Neuronal stem cell (in vitro differentiated cells): ENCODE results near the gene TRDN.

ENCODE experiments used
- DNase-seq: peaks from one replicate; pipeline ENCODE4 v3.0.0-alpha.2; 2013; ENCODE audit warnings: low spot score
- H2AFZ ChIP-seq: one replicate; pipeline ENCODE4 v1.6.1; 2013; ENCODE audit warnings: mild to moderate bottlenecking, low read length, inconsistent platforms
- H2AK5ac ChIP-seq: 2 replicates; pipeline ENCODE4 v1.6.1; 2013; ENCODE audit warnings: low read depth, mild to moderate bottlenecking, inconsistent platforms, low read length, moderate library complexity, mixed read lengths
- H2BK120ac ChIP-seq: 2 replicates; pipeline ENCODE4 v1.6.1; 2013; ENCODE audit warnings: low read depth, mild to moderate bottlenecking, inconsistent platforms, low read length, moderate library complexity, mixed read lengths
- H2BK12ac ChIP-seq: one replicate; pipeline ENCODE4 v1.6.1; 2013; ENCODE audit warnings: low read length, inconsistent platforms
- H2BK15ac ChIP-seq: 2 replicates; pipeline ENCODE4 v1.6.1; 2013; ENCODE audit warnings: mild to moderate bottlenecking, low read length, inconsistent platforms, mixed read lengths
- H2BK5ac ChIP-seq: one replicate; pipeline ENCODE4 v1.6.1; 2013; ENCODE audit warnings: inconsistent platforms, mild to moderate bottlenecking, low read length, moderate library complexity
- H3K14ac ChIP-seq: one replicate; pipeline ENCODE4 v1.6.1; 2013; ENCODE audit warnings: low read length, inconsistent platforms
- H3K18ac ChIP-seq: 2 replicates; pipeline ENCODE4 v1.6.1; 2013; ENCODE audit warnings: low read length, inconsistent platforms
- H3K23ac ChIP-seq: 2 replicates; pipeline ENCODE4 v1.6.1; 2013; ENCODE audit warnings: low read depth, mild to moderate bottlenecking, mixed read lengths, low read length, inconsistent platforms; ENCODE audit not compliant: poor library complexity
- H3K27ac ChIP-seq: replicated peaks from 3 replicates; pipeline ENCODE4 v1.5.1; 2013; ENCODE audit warnings: low read length, inconsistent platforms
- H3K27me3 ChIP-seq, 3 experiments: 2 replicates each; pipeline ENCODE4 v1.6.1; 2013; ENCODE audit warnings: low read length in 3 of 3, mild to moderate bottlenecking in 2 of 3, inconsistent platforms in 1 of 3, low read depth in 1 of 3, mixed read lengths in 1 of 3, moderate library complexity in 1 of 3; ENCODE audit not compliant: control insufficient read depth in 3 of 3, insufficient read depth in 3 of 3
- H3K36me3 ChIP-seq, 2 donors: replicated peaks in 1 of 2; 2 replicates each; pipeline ENCODE4 v1.6.1; 2013; ENCODE audit warnings: low read length in 2 of 2; ENCODE audit not compliant: control insufficient read depth in 2 of 2, insufficient read depth in 2 of 2
- H3K4ac ChIP-seq: 2 replicates; pipeline ENCODE4 v1.6.1; 2013; ENCODE audit warnings: inconsistent platforms, mild to moderate bottlenecking, low read length, moderate library complexity
- H3K4me1 ChIP-seq, 2 donors: 1 replicate in 1 of 2; 2 replicates in 1 of 2; pipeline ENCODE4 v1.6.1; 2013; ENCODE audit warnings: low read length in 2 of 2, low read depth in 1 of 2; ENCODE audit not compliant: control insufficient read depth in 2 of 2, insufficient read depth in 1 of 2
- H3K4me2 ChIP-seq: one replicate; pipeline ENCODE4 v1.6.1; 2013; ENCODE audit warnings: mild to moderate bottlenecking, low read length, inconsistent platforms; ENCODE audit not compliant: insufficient read depth, poor library complexity, severe bottlenecking
- H3K4me3 ChIP-seq, 2 donors: 2 replicates each; pipeline ENCODE4 v1.5.1; 2013; ENCODE audit warnings: low read length in 2 of 2, mild to moderate bottlenecking in 2 of 2, inconsistent platforms in 1 of 2, moderate library complexity in 1 of 2
- H3K79me1 ChIP-seq: one replicate; pipeline ENCODE4 v1.6.1; 2013; ENCODE audit warnings: low read depth, mild to moderate bottlenecking, inconsistent platforms, low read length, moderate library complexity
- H3K9ac ChIP-seq: one replicate; pipeline ENCODE4 v1.6.1; 2013; ENCODE audit warnings: mild to moderate bottlenecking, low read depth, low read length, inconsistent platforms; ENCODE audit not compliant: poor library complexity
- H3K9me3 ChIP-seq, 2 donors: replicated peaks in 1 of 2; 2 replicates each; pipeline versions ENCODE3 to v1.6.1; 2013; ENCODE audit warnings: low read length in 2 of 2, mild to moderate bottlenecking in 2 of 2, inconsistent platforms in 1 of 2, low read depth in 1 of 2, mixed read lengths in 1 of 2, moderate library complexity in 1 of 2; ENCODE audit not compliant: control insufficient read depth in 2 of 2, insufficient read depth in 1 of 2
- H4K8ac ChIP-seq: one replicate; pipeline ENCODE4 v1.6.1; 2013; ENCODE audit warnings: low read depth, mild to moderate bottlenecking, inconsistent platforms, low read length, moderate library complexity
- H4K91ac ChIP-seq: one replicate; pipeline ENCODE4 v1.6.1; 2013; ENCODE audit warnings: low read length, low read depth, mild to moderate bottlenecking, inconsistent platforms; ENCODE audit not compliant: poor library complexity
- WGBS, 2 donors: extraction: QIAGEN DNeasy Blood & Tissue Kit; methylation state at CpG; one replicate each; pipeline ENCODE4 v1.1.7; 2013; ENCODE audit warnings: missing lambda C conversion rate in 2 of 2, mixed read lengths in 1 of 2; ENCODE audit not compliant: insufficient read length in 2 of 2, insufficient replicate concordance in 1 of 2; ENCODE audit errors: extremely low coverage in 2 of 2; 5-methylcytosine and 5-hydroxymethylcytosine counted together

Gene TRDN

GRCh38 chr6:123213921-123214320, 422.8 kb downstream of the TRDN start:
- DNase-seq: no peak
- WGBS, 2 donors: no CpG with 5 or more reads among the region's 3 CpGs
- no peak overlapping the region for H3K23ac ChIP-seq
- no peak overlapping the region for H3K27ac ChIP-seq
- no peak overlapping the region for H4K91ac ChIP-seq
- no peak overlapping the region for H3K18ac ChIP-seq
- no peak overlapping the region for H3K14ac ChIP-seq
- no peak overlapping the region for H3K4me3 ChIP-seq
- H2BK12ac ChIP-seq: no peak overlapping the region
- H3K9me3 ChIP-seq: no peaks in the 10 kb centered on the region
- no peak overlapping the region for H3K4me2 ChIP-seq
- H3K4me1 ChIP-seq: no peaks in the 10 kb centered on the region
- H2BK5ac ChIP-seq: no peak overlapping the region
- H3K4ac ChIP-seq: no peak overlapping the region
- H2BK120ac ChIP-seq: no peak overlapping the region
- H3K27me3 ChIP-seq: no peaks in the 10 kb centered on the region
- H3K36me3 ChIP-seq: no peaks in the 10 kb centered on the region
- H4K8ac ChIP-seq: no peak overlapping the region
- H2BK15ac ChIP-seq: no peak overlapping the region
- H2AFZ ChIP-seq: no peak overlapping the region
- H3K9ac ChIP-seq: no peak overlapping the region
- H2AK5ac ChIP-seq: no peak overlapping the region
- no peaks in the 10 kb centered on the region for H3K79me1 ChIP-seq

DNA sequence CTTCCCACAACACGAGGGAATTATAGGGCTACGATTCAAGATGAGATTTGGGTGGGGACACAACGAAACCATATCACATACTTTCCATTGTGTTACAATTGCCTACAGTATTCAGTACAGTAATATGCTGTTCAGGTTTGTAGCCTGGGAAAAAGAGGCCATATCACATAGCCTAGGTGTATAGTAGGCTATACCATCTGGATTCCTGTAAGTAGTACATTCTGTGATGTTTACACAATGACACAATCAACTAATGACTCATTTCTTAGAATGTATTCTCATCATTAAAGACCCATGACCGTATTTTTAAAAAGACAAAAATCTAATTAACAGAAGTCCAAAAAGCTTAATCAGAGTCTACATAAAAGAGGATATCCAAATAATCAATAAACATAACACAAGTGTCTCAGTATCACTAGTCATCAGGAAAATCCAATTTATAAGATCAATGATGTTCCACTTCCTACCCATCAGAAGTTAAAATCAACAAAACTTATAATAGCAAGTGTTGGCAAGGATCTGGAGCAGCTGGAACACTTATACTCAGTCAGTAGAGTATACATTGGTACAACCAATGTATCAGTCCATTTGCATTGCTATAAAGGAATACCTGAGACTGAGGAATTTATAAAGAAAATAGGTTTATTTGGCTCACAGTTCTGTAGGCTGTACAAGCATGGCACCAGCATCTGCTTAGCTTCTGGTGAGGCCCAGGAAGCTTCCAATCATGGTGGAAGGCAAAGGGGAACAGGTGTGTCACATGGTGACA, 424.8 kb downstream of the TRDN start:
- Histone ChIP-seq H3K18ac (no peak overlapping the region), H3K4ac (no peak overlapping the region), H2BK120ac (no peak overlapping the region), H2AFZ (no peak overlapping the region), H2AK5ac (no peak overlapping the region), H3K9me3 (no peaks in the 10 kb centered on the region), H2BK15ac (no peak overlapping the region), H3K36me3 (no peaks in the 10 kb centered on the region), H3K23ac (no peak overlapping the region), H3K79me1 (no peaks in the 10 kb centered on the region), H4K91ac (no peak overlapping the region), H3K4me1 (no peaks in the 10 kb centered on the region), H3K14ac (no peak overlapping the region), H3K27me3 (no peaks in the 10 kb centered on the region), H3K4me3 (no peak overlapping the region), H4K8ac (no peak overlapping the region), H2BK12ac (no peak overlapping the region), H3K27ac (no peak overlapping the region), H2BK5ac (no peak overlapping the region), H3K4me2 (no peak overlapping the region), H3K9ac (no peak overlapping the region)
- no CpG with 5 or more reads among the region's 4 CpGs for WGBS, 2 donors
- DNase-seq: no peak

DNA sequence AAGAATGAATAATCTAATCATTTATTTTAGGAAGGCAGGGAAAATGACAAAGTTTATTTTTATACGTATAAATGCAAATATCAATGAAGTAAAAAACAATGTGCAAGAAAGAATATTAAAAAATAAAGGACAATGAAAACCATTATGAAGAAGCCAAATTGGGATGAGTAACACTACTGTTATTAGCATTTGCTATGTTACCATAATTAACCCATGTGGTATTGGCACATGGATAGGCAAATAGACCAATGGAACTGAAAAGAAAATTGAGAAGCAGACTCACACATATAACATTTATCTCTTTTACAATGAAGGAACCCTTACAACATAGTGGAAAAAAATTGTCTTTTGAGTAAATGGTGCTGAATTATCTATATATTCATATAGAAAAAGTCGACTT, 426.1 kb downstream of the TRDN start:
- H2AK5ac ChIP-seq: no peak overlapping the region
- H3K4ac ChIP-seq: no peak overlapping the region
- H3K27ac ChIP-seq: no peak overlapping the region
- no peaks in the 10 kb centered on the region for H3K9me3 ChIP-seq
- no peak overlapping the region for H2AFZ ChIP-seq
- no peak overlapping the region for H3K9ac ChIP-seq
- no peak overlapping the region for H2BK120ac ChIP-seq
- no peak overlapping the region for H4K8ac ChIP-seq
- H2BK5ac ChIP-seq: no peak overlapping the region
- H3K4me1 ChIP-seq: no peaks in the 10 kb centered on the region
- no peak overlapping the region for H3K4me2 ChIP-seq
- DNase-seq: no peak
- no peak overlapping the region for H2BK12ac ChIP-seq
- no peaks in the 10 kb centered on the region for H3K79me1 ChIP-seq
- no peak overlapping the region for H4K91ac ChIP-seq
- no peak overlapping the region for H2BK15ac ChIP-seq
- H3K36me3 ChIP-seq: no peaks in the 10 kb centered on the region
- H3K27me3 ChIP-seq: no peaks in the 10 kb centered on the region
- H3K4me3 ChIP-seq: no peak overlapping the region
- no peak overlapping the region for H3K18ac ChIP-seq
- H3K14ac ChIP-seq: no peak overlapping the region
- WGBS, 2 donors: no CpG with 5 or more reads among the region's 2 CpGs
- no peak overlapping the region for H3K23ac ChIP-seq

DNA sequence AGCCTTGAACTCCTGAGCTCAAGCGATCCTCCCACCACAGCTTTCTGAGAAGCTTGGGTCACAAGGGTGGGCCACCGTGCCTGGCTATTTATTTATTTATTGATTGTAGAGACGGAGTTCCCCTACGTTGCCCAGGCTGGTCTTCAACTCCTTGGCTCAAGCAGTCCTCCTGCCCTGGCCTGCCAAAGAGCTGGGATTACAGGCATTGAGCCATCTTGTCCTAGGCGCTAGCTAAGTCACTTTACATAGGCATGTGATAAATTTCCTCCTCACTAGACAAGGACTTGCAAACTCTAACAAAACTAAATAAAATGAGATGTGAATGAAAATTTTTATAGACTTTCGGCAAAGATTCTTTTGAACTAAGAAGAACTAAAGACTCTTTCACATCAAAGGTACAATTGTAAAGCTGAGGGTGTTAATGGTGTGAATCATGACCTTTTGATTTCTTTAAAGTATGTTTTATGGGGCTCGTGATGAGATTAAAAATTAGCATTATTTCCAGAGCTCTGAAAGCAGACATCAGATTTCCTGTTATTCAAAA, 428.7 kb downstream of the TRDN start:
- H3K18ac ChIP-seq: no peak overlapping the region
- H3K9me3 ChIP-seq: no peaks in the 10 kb centered on the region
- no peak overlapping the region for H3K4me2 ChIP-seq
- no peak overlapping the region for H3K4me3 ChIP-seq
- no peak overlapping the region for H3K23ac ChIP-seq
- no peak overlapping the region for H2BK5ac ChIP-seq
- H2AFZ ChIP-seq: no peak overlapping the region
- no peak overlapping the region for H2BK15ac ChIP-seq
- H3K4ac ChIP-seq: no peak overlapping the region
- WGBS, 2 donors: no CpG with 5 or more reads among the region's 7 CpGs
- no peak overlapping the region for H2AK5ac ChIP-seq
- no peaks in the 10 kb centered on the region for H3K79me1 ChIP-seq
- H3K36me3 ChIP-seq: no peaks in the 10 kb centered on the region
- H2BK120ac ChIP-seq: no peak overlapping the region
- H3K14ac ChIP-seq: no peak overlapping the region
- H3K27ac ChIP-seq: no peak overlapping the region
- H3K9ac ChIP-seq: no peak overlapping the region
- peaks cover 0 to 3% of the 10 kb centered on the region in 2 donors for H3K4me1 ChIP-seq
- H4K91ac ChIP-seq: no peak overlapping the region
- no peak for DNase-seq
- no peak overlapping the region for H2BK12ac ChIP-seq
- H4K8ac ChIP-seq: no peak overlapping the region
- no peaks in the 10 kb centered on the region for H3K27me3 ChIP-seq
